Heart left ventricle (tissue), 16 donors: ENCODE data around the gene INPPL1. TPM values are rescaled to one million over a fixed set of nuclear protein-coding genes. Genes with fewer than 3 reads are reported as not detected.
"Not testable (repeated sequence)": the region's sequence is repeated elsewhere in the genome, so short reads cannot be mapped to it uniquely, and the experiment has no call there.

ENCODE experiments used
- ATAC-seq, 4 donors: fragments of 200-7000 bp; cut with Tn5 transposase; one replicate each; pipeline ENCODE4 v1.9.1; 2020 to 2022; ENCODE audit warnings: moderate library complexity in 4 of 4, mild to moderate bottlenecking in 3 of 4, moderate number of reproducible peaks in 1 of 4
- DNase-seq, 5 donors: peaks; one replicate each; pipeline ENCODE4 v3.0.0-alpha.2; 2020
- H3K27ac ChIP-seq, 12 donors: fragments of 200-600 bp; sonication (generic) in 4 of 12; one replicate each; pipeline versions ENCODE4 v1.5.0 to v1.8.0; 2016 to 2022; ENCODE audit warnings: mild to moderate bottlenecking in 2 of 12
- H3K27me3 ChIP-seq, 9 donors: fragments of 200-600 bp; sonication (generic) in 2 of 9; one replicate each; pipeline versions ENCODE4 v1.5.1 to v1.8.0; 2016 to 2022; ENCODE audit warnings: mild to moderate bottlenecking in 3 of 9
- H3K36me3 ChIP-seq, 9 donors: fragments of 200-600 bp; sonication (generic) in 2 of 9; one replicate each; pipeline versions ENCODE4 v1.5.0 to v1.8.0; 2018 to 2022; ENCODE audit warnings: mild to moderate bottlenecking in 2 of 9
- H3K4me1 ChIP-seq, 12 donors: fragments of 200-600 bp; sonication (generic) in 4 of 12; one replicate each; pipeline versions ENCODE4 v1.5.0 to v1.8.0; 2016 to 2022; ENCODE audit warnings: mild to moderate bottlenecking in 3 of 12
- H3K4me3 ChIP-seq, 12 donors: fragments of 200-600 bp; sonication (generic) in 4 of 12; one replicate each; pipeline versions ENCODE4 v1.5.0 to v1.8.0; 2017 to 2022; ENCODE audit warnings: mild to moderate bottlenecking in 9 of 12, moderate library complexity in 4 of 12
- H3K9me3 ChIP-seq, 12 donors: fragments of 200-600 bp; sonication (generic) in 4 of 12; one replicate each; pipeline versions ENCODE4 v1.5.0 to v1.8.0; 2016 to 2022; ENCODE audit warnings: mild to moderate bottlenecking in 1 of 12
- POLR2A ChIP-seq, 2 donors: fragments of 450-650 bp; IDR thresholded peaks; one replicate each; pipeline ENCODE4 v1.6.1; 2017; ENCODE audit warnings: antibody characterized with exemption in 2 of 2, mild to moderate bottlenecking in 2 of 2, moderate library complexity in 2 of 2
- WGBS, 4 donors: extraction: QIAGEN DNeasy Blood & Tissue Kit in 2 of 4; methylation state at CpG; one replicate each; pipeline versions ENCODE4 v1.1.5 to v1.1.7; 2013 to 2018; 5-methylcytosine and 5-hydroxymethylcytosine counted together
- intact Hi-C, 10 donors: fragments of 100-400 bp; cut with DNase I; formaldehyde crosslinking; loops; one replicate each; pipeline versions ENCODE4 v1.11.1 to v1.14.2; 2022
- polyA plus RNA-seq, 2 donors: library from polyadenylated mRNA; stranded (reverse); fragments of 200-250 nt; gene quantifications; one replicate each; pipeline ENCODE4 v1.2.3, GENCODE V29; 2013
- total RNA-seq, 9 donors: library from RNA; depleted of rRNA in 2 of 9; stranded (reverse); fragments of >200 nt in 2 of 9; fragmentation: NEBNext Ultra II Directional in 3 of 9; extraction: Animal tissue kit (Norgen Biotek cat#: 25700) in 3 of 9; gene quantifications; one replicate each; pipeline versions ENCODE4 v1.1.0 to v1.2.4, GENCODE V29; 2016 to 2023
- TF ChIP-seq, protein P1 (sequence below), 12 donors: fragments of 200-600 bp; sonication (generic) in 4 of 12; IDR thresholded peaks; one replicate each; pipeline versions ENCODE4 v1.5.0 to v1.8.0; 2018 to 2022; ENCODE audit warnings: antibody characterized with exemption in 12 of 12, mild to moderate bottlenecking in 5 of 12
- donor health status: ischemic (EF 13 %, LVEDD 7.1; RV severe dilation, severe dysfunction).
- donor health status: healthy with polysubstance abuse.
- donor health status: DM: no; HTN: yes; CAD: no.
- donor health status: DM: no; HTN: no; CAD: no.
- donor health status: ischemic (EF 25% LVEDD 6.9; RV normal size, moderate dysfunction).
- donor health status: ischemic (EF 25% LVEDD 5.7; RV mildly dilated, moderate dysfunction).
- donor health status: healthy.
- donor health status: DM: yes; HTN: yes; CAD: no.
- donor health status: ischemic (EF 35%, LVEDD 5.7; RV mildly dilated, moderate dysfunction).
- donor health status: nonischemic (EF 11% LVEDD 7.7; RV severe dilation, severe dysfunction).
- donor health status: DM: yes; HTN: yes; CAD: no.
- donor health status: PGD.
- donor health status: ischemic (EF 29% LVEDD 5.4; RV normal size, mild dysfunction).
- donor health status: nonischemic (EF 23%, LVEDD 6.1; RV moderate dilation, normal function).

Gene INPPL1
- total and polyA plus RNA-seq, 11 donors: 73.2 to 146 (median 99.4) TPM

DNA sequence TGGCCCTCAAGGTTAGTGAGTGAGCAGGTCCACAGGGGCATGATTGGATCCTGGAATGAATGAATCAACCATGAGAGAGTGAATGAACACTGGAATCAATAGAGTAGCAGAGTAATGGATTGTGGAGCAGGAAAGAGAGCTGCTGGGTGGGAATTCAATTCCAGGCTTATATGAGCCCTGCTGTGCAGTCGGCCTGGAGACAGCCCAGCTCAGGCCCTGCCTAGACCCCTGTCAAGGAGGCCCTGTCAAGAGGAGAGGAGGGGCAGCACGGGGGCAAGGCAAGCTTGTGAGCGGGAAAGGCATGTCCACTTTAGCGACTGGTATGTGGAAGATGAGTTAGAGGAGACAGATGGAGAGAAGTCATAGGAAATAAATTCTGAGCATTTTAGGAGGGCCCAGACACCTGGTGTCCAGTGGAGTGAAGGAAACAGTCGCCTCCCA, 33.9 kb upstream of the INPPL1 start:
- no peak for TF ChIP-seq POLR2A (IDR thresholded peaks at IDR 0.05)
- TF ChIP-seq, protein P1, sequence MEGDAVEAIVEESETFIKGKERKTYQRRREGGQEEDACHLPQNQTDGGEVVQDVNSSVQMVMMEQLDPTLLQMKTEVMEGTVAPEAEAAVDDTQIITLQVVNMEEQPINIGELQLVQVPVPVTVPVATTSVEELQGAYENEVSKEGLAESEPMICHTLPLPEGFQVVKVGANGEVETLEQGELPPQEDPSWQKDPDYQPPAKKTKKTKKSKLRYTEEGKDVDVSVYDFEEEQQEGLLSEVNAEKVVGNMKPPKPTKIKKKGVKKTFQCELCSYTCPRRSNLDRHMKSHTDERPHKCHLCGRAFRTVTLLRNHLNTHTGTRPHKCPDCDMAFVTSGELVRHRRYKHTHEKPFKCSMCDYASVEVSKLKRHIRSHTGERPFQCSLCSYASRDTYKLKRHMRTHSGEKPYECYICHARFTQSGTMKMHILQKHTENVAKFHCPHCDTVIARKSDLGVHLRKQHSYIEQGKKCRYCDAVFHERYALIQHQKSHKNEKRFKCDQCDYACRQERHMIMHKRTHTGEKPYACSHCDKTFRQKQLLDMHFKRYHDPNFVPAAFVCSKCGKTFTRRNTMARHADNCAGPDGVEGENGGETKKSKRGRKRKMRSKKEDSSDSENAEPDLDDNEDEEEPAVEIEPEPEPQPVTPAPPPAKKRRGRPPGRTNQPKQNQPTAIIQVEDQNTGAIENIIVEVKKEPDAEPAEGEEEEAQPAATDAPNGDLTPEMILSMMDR (IDR thresholded peaks at IDR 0.05): no peak
- no peak for ATAC-seq
- Histone ChIP-seq H3K36me3 (no peaks in the 10 kb centered on the region), H3K9me3 (no peaks in the 10 kb centered on the region), H3K27me3 (no peaks in the 10 kb centered on the region), H3K4me1 (peaks cover 0 to 9% (median 0%) of the 10 kb centered on the region in 12 donors), H3K4me3 (no peak overlapping the region), H3K27ac (no peak overlapping the region)
- WGBS, 4 donors: 73 to 88% (median 80%) methylated on average over 5 of the region's 5 CpGs
- intact Hi-C loops: no loop called here
- no peak for DNase-seq

- intact Hi-C loops: no loop called here
- Histone ChIP-seq H3K27ac (no peak within 1 kb of the TSS), H3K27me3 (no peaks in the 10 kb centered on the region), H3K4me1 (peaks cover 0 to 9% (median 0%) of the 10 kb centered on the region in 12 donors), H3K36me3 (no peaks in the 10 kb centered on the region), H3K9me3 (no peaks in the 10 kb centered on the region), H3K4me3 (no peak within 1 kb of the TSS)
- ATAC-seq (no peak), DNase-seq (no peak)
- TF ChIP-seq, protein P1 (IDR thresholded peaks at IDR 0.05): no peak
- TF ChIP-seq POLR2A (IDR thresholded peaks at IDR 0.05): no peak
- 77 to 78% (median 77%) methylated on average over 5 of the region's 5 CpGs for WGBS, 4 donors
These were observed 32.6 kb upstream of the INPPL1 start, which contains the start of gene FOLR1 for GRCh38 chr11:72191961-72192381. Gene FOLR1 (plus strand): TSS chr11:72192140. CDS start chr11:72192174, 34 bp downstream.

DNA sequence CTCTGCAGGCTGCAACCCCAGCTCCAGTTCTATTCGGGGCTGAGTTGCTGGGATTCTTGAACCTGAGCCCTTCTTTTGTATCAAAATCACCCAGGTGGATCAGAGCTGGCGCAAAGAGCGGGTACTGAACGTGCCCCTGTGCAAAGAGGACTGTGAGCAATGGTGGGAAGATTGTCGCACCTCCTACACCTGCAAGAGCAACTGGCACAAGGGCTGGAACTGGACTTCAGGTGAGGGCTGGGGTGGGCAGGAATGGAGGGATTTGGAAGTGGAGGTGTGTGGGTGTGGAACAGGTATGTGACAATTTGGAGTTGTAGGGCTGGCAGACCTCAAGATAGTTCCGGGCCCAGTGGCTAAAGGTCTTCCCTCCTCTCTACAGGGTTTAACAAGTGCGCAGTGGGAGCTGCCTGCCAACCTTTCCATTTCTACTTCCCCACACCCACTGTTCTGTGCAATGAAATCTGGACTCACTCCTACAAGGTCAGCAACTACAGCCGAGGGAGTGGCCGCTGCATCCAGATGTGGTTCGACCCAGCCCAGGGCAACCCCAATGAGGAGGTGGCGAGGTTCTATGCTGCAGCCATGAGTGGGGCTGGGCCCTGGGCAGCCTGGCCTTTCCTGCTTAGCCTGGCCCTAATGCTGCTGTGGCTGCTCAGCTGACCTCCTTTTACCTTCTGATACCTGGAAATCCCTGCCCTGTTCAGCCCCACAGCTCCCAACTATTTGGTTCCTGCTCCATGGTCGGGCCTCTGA, 28.9 kb upstream of the INPPL1 start:
- H3K4me3 ChIP-seq: no peak overlapping the region
- no peaks in the 10 kb centered on the region for H3K27me3 ChIP-seq
- WGBS, 4 donors: 89 to 92% (median 90%) methylated on average over 9 to 12 of the region's 12 CpGs
- intact Hi-C loops: no loop called here
- ATAC-seq (no peak), DNase-seq (no peak)
- no peaks in the 10 kb centered on the region for H3K36me3 ChIP-seq
- H3K4me1 ChIP-seq: no peaks in the 10 kb centered on the region
- no peak overlapping the region for H3K27ac ChIP-seq
- no peaks in the 10 kb centered on the region for H3K9me3 ChIP-seq
- TF ChIP-seq, protein P1 (IDR thresholded peaks at IDR 0.05): no peak
- no peak for TF ChIP-seq POLR2A (IDR thresholded peaks at IDR 0.05)

- intact Hi-C loops, H3K27me3 ChIP-seq, ATAC-seq, DNase-seq, H3K4me3 ChIP-seq, H3K36me3 ChIP-seq, H3K9me3 ChIP-seq, H3K27ac ChIP-seq: not testable (repeated sequence)
- H3K4me1 ChIP-seq: peaks cover 0 to 15% (median 0%) of the 10 kb centered on the region in 12 donors
- 88 to 94% (median 93%) methylated on average over 42 to 43 of the region's 43 CpGs for WGBS, 4 donors
These were observed 23.1 kb upstream of the INPPL1 start for GRCh38 chr11:72201445-72201844.
